CD4-positive, alpha-beta T cell treated with Interleukin-17A for 1 hour (primary cell): ENCODE results near the gene NUCKS1.

Source experiments
- DNase-seq: peaks from one replicate; pipeline ENCODE4 v3.0.0-alpha.2; 2020

The NUCKS1 gene

GRCh38 chr1:205666372-205667166, 83.4 kb downstream of the NUCKS1 start:
- no peak for DNase-seq

DNA sequence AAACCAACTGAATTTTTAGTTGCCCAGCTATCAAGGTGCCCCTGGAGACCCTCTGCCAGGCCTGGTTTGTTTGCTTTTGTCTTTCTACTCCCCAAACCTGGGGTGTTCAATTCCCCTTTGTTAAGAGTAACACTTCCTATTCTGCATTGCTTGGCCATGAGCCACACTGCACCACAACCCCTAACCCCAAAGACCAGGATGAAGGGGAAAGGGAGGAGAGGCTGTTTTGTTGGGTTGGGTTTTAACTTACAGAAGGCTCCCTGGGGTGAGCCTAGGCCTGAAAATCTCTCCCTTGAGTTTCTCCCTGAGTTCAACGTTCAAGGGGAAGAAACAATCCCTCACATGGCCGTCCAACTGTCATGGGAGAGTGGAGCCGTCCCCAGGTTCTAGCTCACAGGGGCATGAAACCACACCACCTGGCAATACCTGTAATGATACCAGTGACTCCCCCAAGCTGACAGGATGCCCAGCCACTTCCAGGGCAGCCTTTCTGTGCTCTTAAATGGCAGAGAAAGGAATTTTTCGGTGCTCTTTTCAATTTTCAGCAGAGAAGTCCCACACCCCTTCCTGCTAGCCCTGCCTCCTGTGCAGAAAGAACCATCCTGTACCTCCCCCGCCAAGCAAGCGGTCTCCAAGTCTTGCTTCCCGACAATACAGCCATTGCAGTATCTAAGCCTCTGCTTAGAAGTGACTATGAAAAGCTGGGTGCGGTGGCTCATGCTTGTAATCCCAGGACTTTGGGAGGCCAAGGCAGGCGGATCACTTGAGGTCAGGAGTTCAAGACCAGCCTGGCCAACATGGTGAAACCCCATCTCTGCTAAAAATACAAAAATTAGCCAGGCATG, 84.6 kb downstream of the NUCKS1 start:
- no peak for DNase-seq

- DNase-seq = no peak
Observed at GRCh38 chr1:205664399-205665017, 85.5 kb downstream of the NUCKS1 start.

- DNase-seq = no peak
Observed at GRCh38 chr1:205663286-205663936, 86.6 kb downstream of the NUCKS1 start.
